ENCODE data around the gene FUBP1. TPM values are rescaled to one million over a fixed set of nuclear protein-coding genes. Genes with fewer than 3 reads are reported as not detected.
A peak's percentile ranks its signal among the peaks of the same experiment; 100 is the strongest.
"Not testable (repeated sequence)": the region's sequence is repeated elsewhere in the genome, so short reads cannot be mapped to it uniquely, and the experiment has no call there.

Gene FUBP1, protein sequence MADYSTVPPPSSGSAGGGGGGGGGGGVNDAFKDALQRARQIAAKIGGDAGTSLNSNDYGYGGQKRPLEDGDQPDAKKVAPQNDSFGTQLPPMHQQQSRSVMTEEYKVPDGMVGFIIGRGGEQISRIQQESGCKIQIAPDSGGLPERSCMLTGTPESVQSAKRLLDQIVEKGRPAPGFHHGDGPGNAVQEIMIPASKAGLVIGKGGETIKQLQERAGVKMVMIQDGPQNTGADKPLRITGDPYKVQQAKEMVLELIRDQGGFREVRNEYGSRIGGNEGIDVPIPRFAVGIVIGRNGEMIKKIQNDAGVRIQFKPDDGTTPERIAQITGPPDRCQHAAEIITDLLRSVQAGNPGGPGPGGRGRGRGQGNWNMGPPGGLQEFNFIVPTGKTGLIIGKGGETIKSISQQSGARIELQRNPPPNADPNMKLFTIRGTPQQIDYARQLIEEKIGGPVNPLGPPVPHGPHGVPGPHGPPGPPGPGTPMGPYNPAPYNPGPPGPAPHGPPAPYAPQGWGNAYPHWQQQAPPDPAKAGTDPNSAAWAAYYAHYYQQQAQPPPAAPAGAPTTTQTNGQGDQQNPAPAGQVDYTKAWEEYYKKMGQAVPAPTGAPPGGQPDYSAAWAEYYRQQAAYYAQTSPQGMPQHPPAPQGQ
- total RNA-seq, result 100 to 1,000 TPM; 246 to 270 TPM
- polyA plus RNA-seq, result 10 to 100 TPM; 31.5 to 58.0 TPM

GRCh38 chr1:77978969-77979876, at the start of gene FUBP1:
Gene FUBP1, minus strand, starts transcription at chr1:77979072. Its CDS starts 68 bp downstream, at chr1:77979004.
- Mint-ChIP-seq H3K27me3 (no peaks in the 10 kb centered on the region), H3K36me3 (peaks cover 5 to 22% of the 10 kb centered on the region in 2 donors), H3K4me1 (peaks cover 22 to 39% (median 30%) of the 10 kb centered on the region in 4 donors), H3K4me3 (no peak within 1 kb of the TSS), H3K27ac (no peak within 1 kb of the TSS), H3K9me3 (peaks cover 0 to 1% (median 0%) of the 10 kb centered on the region in 8 donors)
- intact Hi-C loops (cut with micrococcal nuclease), result loop anchor here (1.0 to 10.0 kb wide), 6 partner anchors 25 to 646 kb away; partner anchors contain the start of genes DNAJB4, GIPC2, IFI44L and USP33
- H3K27ac ChIP-seq (ENCODE audit: low read depth, low read length), result peak within 1 kb of the TSS; percentile 100
- DNase-seq, result peak; percentile 95 to 98 (median 97)
- H3K9me3 ChIP-seq (ENCODE audit: control insufficient read depth in 1 of 2, low read length in 2 of 2), result no peaks in the 10 kb centered on the region
- ChIA-PET CTCF (ENCODE audit: partially characterized antibody) (interaction anchor here (0.8 to 3.9 kb wide), 11 partner anchors 11 to 697 kb away, joined by 3 to 38 read pairs (median 4); partner anchors contain the start of gene DNAJB4), POLR2A (ENCODE audit: partially characterized antibody) (interaction anchor here (0.6 to 8.5 kb wide), 26 partner anchors 10 to 672 kb away, joined by 3 to 247 read pairs (median 4); partner anchors contain the start of genes DNAJB4, IFI44L, MIGA1 and USP33)
- no peaks in the 10 kb centered on the region for H3K27me3 ChIP-seq (ENCODE audit: insufficient read depth, low read length)
- peaks cover 7% of the 10 kb centered on the region for H3K36me3 ChIP-seq (ENCODE audit: insufficient read depth, low read length)
- H3K4me3 ChIP-seq (ENCODE audit: low read length in 2 of 2), result peak within 1 kb of the TSS; percentile 74 to 94
- H3K4me1 ChIP-seq (ENCODE audit: insufficient read depth, low read length), result peaks cover 55% of the 10 kb centered on the region

GRCh38 chr1:78021134-78021533, 42.3 kb upstream of the FUBP1 start:
- H3K4me1 ChIP-seq (ENCODE audit: insufficient read depth, low read length); H3K27ac Mint-ChIP-seq; H3K27ac ChIP-seq (ENCODE audit: low read depth, low read length); CTCF ChIA-PET (ENCODE audit: partially characterized antibody); H3K27me3 ChIP-seq (ENCODE audit: insufficient read depth, low read length); POLR2A ChIA-PET (ENCODE audit: partially characterized antibody); H3K9me3 Mint-ChIP-seq; DNase-seq; H3K4me1 Mint-ChIP-seq; H3K4me3 Mint-ChIP-seq; H3K4me3 ChIP-seq (ENCODE audit: low read length in 2 of 2); H3K27me3 Mint-ChIP-seq; H3K36me3 ChIP-seq (ENCODE audit: insufficient read depth, low read length); intact Hi-C loops (cut with micrococcal nuclease); H3K9me3 ChIP-seq (ENCODE audit: control insufficient read depth in 1 of 2, low read length in 2 of 2); H3K36me3 Mint-ChIP-seq: not testable (repeated sequence)

- peaks cover 0 to 2% (median 0%) of the 10 kb centered on the region in 4 donors for H3K4me1 Mint-ChIP-seq
- ChIA-PET POLR2A (ENCODE audit: partially characterized antibody) (no interaction called here), CTCF (ENCODE audit: partially characterized antibody) (interaction anchor here (1.1 to 1.6 kb wide), 3 partner anchors 8 to 14 kb away, joined by 3 to 4 read pairs (median 3); partner anchors contain the start of gene DNAJB4)
- Histone ChIP-seq H3K27ac (ENCODE audit: low read depth, low read length) (no peak overlapping the region), H3K4me1 (ENCODE audit: insufficient read depth, low read length) (no peaks in the 10 kb centered on the region), H3K9me3 (ENCODE audit: control insufficient read depth in 1 of 2, low read length in 2 of 2) (no peaks in the 10 kb centered on the region), H3K36me3 (ENCODE audit: insufficient read depth, low read length) (peaks cover 5% of the 10 kb centered on the region), H3K4me3 (ENCODE audit: low read length in 2 of 2) (no peak overlapping the region), H3K27me3 (ENCODE audit: insufficient read depth, low read length) (no peaks in the 10 kb centered on the region)
- no peak overlapping the region for H3K27ac Mint-ChIP-seq
- intact Hi-C loops (cut with micrococcal nuclease), result no loop called here
- H3K4me3 Mint-ChIP-seq, result no peak overlapping the region
- no peak for DNase-seq
- peaks cover 12 to 15% of the 10 kb centered on the region in 2 donors for H3K36me3 Mint-ChIP-seq
- H3K9me3 Mint-ChIP-seq, result peaks cover 0 to 4% (median 0%) of the 10 kb centered on the region in 8 donors
- H3K27me3 Mint-ChIP-seq, result no peaks in the 10 kb centered on the region
These were observed 40.2 kb upstream of the FUBP1 start for GRCh38 chr1:78019024-78019423.

DNA sequence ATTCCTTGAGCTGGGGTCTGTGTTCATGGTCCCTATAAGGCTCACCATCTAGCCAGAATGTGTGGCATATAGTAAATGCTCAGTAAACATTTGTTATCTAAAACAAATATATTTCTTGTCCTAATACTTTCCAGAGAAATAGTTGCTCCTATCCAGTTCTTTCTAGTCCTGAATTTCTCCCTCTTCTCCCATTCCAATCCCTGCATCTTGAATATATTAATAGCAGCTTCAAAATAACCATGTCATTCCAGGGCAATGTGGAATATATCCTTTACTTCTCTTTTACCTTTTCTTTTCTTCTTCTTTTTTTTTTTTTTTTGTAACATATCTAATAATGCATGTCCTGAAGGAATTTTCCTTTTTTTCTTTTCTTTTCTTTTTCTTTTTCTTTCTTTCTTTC, 36.3 kb upstream of the FUBP1 start:
- Mint-ChIP-seq H3K4me1 (peaks cover 0 to 5% (median 3%) of the 10 kb centered on the region in 4 donors), H3K27me3 (no peaks in the 10 kb centered on the region), H3K27ac (no peak overlapping the region), H3K9me3 (no peaks in the 10 kb centered on the region), H3K36me3 (peaks cover 18 to 21% of the 10 kb centered on the region in 2 donors), H3K4me3 (no peak overlapping the region)
- H3K36me3 ChIP-seq (ENCODE audit: insufficient read depth, low read length), result peaks cover 5% of the 10 kb centered on the region
- CTCF ChIA-PET (ENCODE audit: partially characterized antibody), result interaction anchor here (0.7 kb wide), 1 partner anchor 13 kb away, joined by 3 read pairs; no protein-coding TSS in a partner anchor
- intact Hi-C loops (cut with micrococcal nuclease), result no loop called here
- H3K27me3 ChIP-seq (ENCODE audit: insufficient read depth, low read length), result no peaks in the 10 kb centered on the region
- POLR2A ChIA-PET (ENCODE audit: partially characterized antibody), result no interaction called here
- H3K9me3 ChIP-seq (ENCODE audit: control insufficient read depth in 1 of 2, low read length in 2 of 2), result no peaks in the 10 kb centered on the region
- DNase-seq, result no peak
- H3K4me1 ChIP-seq (ENCODE audit: insufficient read depth, low read length), result no peaks in the 10 kb centered on the region
- no peak overlapping the region for H3K4me3 ChIP-seq (ENCODE audit: low read length in 2 of 2)
- no peak overlapping the region for H3K27ac ChIP-seq (ENCODE audit: low read depth, low read length)

DNA sequence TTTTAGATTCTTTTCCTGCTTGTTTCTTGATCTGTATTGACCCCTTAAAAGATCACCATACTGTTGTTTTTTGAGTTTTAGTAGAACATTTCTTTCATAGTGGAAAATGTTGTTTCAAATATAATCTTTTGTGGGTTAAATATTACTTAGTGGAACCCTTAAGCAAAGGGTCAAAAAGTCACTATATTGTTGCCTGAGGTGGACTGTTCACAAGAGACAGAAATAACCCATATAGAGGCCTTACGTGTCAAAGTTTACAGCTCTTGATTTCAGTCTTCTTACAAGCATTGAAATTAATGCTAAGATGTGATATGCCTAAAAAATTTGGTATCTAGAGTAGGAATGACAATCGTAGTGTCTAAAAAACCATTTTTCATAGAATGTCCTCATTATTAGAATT, 32.2 kb upstream of the FUBP1 start:
- peaks cover 12 to 23% (median 16%) of the 10 kb centered on the region in 4 donors for H3K4me1 Mint-ChIP-seq
- CTCF ChIA-PET (ENCODE audit: partially characterized antibody), result interaction anchor here (1.5 kb wide), 1 partner anchor 8 kb away, joined by 3 read pairs; no protein-coding TSS in a partner anchor

GRCh38 chr1:78009836-78010235, 31.0 kb upstream of the FUBP1 start:
- H3K9me3 Mint-ChIP-seq, result no peaks in the 10 kb centered on the region
- no peak overlapping the region for H3K27ac Mint-ChIP-seq
- no peaks in the 10 kb centered on the region for H3K27me3 ChIP-seq (ENCODE audit: insufficient read depth, low read length)
- no peak for DNase-seq
- H3K27me3 Mint-ChIP-seq, result no peaks in the 10 kb centered on the region
- CTCF ChIA-PET (ENCODE audit: partially characterized antibody), result no interaction called here
- H3K9me3 ChIP-seq (ENCODE audit: control insufficient read depth in 1 of 2, low read length in 2 of 2), result no peaks in the 10 kb centered on the region
- H3K36me3 Mint-ChIP-seq, result peaks cover 9 to 11% of the 10 kb centered on the region in 2 donors
- no peak overlapping the region for H3K4me3 ChIP-seq (ENCODE audit: low read length in 2 of 2)
- H3K4me3 Mint-ChIP-seq, result no peak overlapping the region
- intact Hi-C loops (cut with micrococcal nuclease), result no loop called here
- peaks cover 2% of the 10 kb centered on the region for H3K36me3 ChIP-seq (ENCODE audit: insufficient read depth, low read length)
- POLR2A ChIA-PET (ENCODE audit: partially characterized antibody), result no interaction called here
- H3K4me1 Mint-ChIP-seq, result peaks cover 16 to 28% (median 22%) of the 10 kb centered on the region in 4 donors
- peaks cover 17% of the 10 kb centered on the region for H3K4me1 ChIP-seq (ENCODE audit: insufficient read depth, low read length)
- no peak overlapping the region for H3K27ac ChIP-seq (ENCODE audit: low read depth, low read length)

More for the DNA sequence above, 32.2 kb upstream of the FUBP1 start:
- Mint-ChIP-seq H3K9me3 (no peaks in the 10 kb centered on the region), H3K27me3 (no peaks in the 10 kb centered on the region), H3K4me3 (no peak overlapping the region), H3K27ac (peak overlapping the region in 1 of 7 donors; percentile 6), H3K36me3 (peaks cover 13 to 16% of the 10 kb centered on the region in 2 donors)
- H3K27me3 ChIP-seq (ENCODE audit: insufficient read depth, low read length), result no peaks in the 10 kb centered on the region
- peaks cover 5% of the 10 kb centered on the region for H3K36me3 ChIP-seq (ENCODE audit: insufficient read depth, low read length)
- H3K4me3 ChIP-seq (ENCODE audit: low read length in 2 of 2), result no peak overlapping the region
- no peak for DNase-seq
- intact Hi-C loops (cut with micrococcal nuclease), result no loop called here
- no peak overlapping the region for H3K27ac ChIP-seq (ENCODE audit: low read depth, low read length)
- POLR2A ChIA-PET (ENCODE audit: partially characterized antibody), result no interaction called here
- H3K9me3 ChIP-seq (ENCODE audit: control insufficient read depth in 1 of 2, low read length in 2 of 2), result no peaks in the 10 kb centered on the region
- H3K4me1 ChIP-seq (ENCODE audit: insufficient read depth, low read length), result peaks cover 10% of the 10 kb centered on the region

Measured in CD4-positive, alpha-beta memory T cell (primary cell).